GM18511 (cell line): Measurements from ENCODE around the gene NCAPG2.
A peak's percentile ranks its signal among the peaks of the same experiment; 100 is the strongest.
"Not testable (repeated sequence)": the region's sequence is repeated elsewhere in the genome, so short reads cannot be mapped to it uniquely, and the experiment has no call there.

Experiments
- ATAC-seq: cut with Tn5 transposase; IDR thresholded peaks from one replicate; pipeline ENCODE4 v1.9.1; 2021; ENCODE audit warnings: mild to moderate bottlenecking, moderate library complexity; ENCODE audit not compliant: unreplicated experiment

Gene NCAPG2

DNA sequence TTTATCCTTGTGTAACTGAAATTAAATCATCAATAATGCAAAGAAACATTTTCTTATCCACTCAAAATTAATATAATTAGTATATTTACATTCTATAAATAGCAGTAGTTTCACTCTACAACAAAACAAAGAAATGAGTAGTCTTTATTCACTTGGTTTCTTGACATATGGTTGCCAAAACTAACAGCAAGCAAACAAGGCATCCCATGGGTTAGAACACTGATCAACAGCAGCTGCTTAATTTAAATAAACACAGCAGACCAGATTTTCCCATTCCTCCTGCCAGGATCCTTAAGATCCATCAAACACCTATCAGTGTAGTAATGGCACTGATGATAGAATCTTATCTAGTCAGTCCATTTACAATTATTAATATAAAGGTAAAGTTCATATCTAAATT is 22.1 kb downstream of the NCAPG2 start:
- ATAC-seq = no peak

DNA sequence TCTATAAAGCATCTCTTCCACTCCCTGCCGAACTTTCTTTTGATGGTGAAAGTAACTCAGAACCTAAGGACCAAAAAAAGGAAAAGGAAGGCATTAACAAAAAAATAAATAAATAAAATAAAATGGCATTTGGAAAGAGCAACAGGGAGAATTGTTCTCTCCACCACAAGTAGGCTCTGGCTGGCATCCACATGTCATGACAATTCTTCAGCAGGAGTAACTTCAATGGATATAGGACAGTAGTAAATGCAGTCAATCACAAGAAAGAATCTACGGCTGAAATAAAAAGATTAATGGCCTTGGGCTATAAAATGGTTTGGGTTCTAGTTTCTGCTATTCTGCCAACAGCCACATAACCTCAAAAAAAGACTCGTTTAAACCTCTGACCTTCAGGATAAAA is 23.9 kb downstream of the NCAPG2 start:
- ATAC-seq = no peak

DNA sequence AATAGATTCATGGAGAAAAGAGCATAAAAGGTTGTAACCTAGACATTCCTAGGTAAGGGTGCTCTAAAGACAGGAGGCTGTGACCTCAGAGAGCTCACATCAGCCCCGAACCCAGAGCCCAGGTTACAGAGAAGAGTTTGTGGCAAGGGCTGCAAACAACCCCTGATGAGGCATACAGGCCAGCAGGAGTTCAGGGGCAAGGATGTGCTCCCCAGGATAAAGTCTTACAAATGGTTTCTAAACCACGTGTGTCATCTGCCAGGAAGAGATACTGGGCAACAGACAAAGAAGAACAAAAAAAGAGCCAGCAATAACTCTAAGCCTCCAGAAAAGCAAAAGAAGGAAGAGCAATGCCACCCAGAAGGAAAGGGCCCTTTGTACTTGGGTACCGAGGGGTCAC is 27.7 kb downstream of the NCAPG2 start:
- ATAC-seq = no peak

DNA sequence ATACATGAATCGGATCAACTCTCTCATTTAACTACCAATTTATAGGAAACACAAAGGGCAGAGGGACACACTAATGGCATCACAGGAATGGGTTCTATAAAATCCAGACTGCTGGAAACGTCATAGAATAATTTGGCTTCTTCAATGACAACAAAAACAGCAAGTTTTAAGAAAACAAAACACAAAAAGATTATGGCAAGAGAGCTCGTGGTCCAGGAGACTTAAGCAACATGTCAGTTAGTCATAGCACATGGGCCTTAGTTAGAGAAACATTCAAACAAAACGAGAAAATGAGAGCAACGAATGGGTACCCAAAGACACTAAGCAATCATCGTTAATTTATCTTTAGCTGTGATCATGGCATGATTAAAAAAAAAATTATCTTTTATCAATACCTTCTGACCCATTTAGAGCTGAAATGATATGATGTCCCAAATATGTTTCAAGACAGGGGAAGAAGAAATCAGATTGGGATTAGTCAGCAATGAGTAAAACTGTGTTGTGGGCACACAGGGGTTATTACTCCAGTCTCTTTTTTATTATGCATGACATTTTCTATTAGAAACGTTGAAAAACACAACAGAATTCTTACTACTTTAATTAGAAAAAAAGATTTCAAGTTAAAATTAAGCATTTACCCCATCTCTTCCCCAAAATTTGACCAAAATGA is 28.3 kb downstream of the NCAPG2 start:
- ATAC-seq = no peak

DNA sequence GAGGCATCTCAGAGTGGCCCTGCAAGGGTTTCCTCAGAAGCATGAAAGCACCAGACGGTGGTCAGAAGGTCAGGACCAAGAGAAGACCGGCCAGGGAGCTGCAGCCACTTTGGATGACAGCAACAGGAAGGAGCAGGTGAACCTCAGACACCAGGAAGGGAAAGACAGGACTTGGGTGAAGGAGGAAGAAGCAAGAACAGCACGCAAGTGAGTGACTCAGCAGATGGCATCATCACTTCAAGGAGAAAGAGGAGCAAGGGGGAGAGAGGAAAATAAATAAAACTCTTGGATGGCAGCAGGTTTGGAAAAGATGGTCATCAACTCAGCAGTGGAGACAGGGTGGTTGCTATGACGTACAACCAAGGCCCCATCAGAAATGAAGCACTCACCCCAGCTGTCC is 31.6 kb downstream of the NCAPG2 start:
- ATAC-seq = no peak

DNA sequence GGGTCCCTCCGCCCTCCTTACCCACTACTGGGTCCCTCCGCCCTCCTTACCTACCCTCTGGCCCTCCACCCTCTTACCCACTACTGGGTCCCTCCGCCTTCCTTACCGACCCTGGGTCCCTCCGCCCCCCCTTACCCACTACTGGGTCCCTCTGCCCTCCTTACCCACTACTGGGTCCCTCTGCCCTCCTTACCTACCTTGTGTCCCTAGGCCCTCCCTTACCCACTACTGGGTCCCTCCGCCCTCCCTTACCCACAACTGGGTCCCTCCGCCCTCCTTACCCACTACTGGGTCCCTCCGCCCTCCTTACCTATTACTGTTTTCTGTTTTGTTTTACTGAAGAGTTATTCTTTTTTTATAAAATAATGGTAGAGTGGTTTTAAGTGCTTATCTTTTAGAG is 36.5 kb downstream of the NCAPG2 start:
- ATAC-seq = not testable (repeated sequence)

DNA sequence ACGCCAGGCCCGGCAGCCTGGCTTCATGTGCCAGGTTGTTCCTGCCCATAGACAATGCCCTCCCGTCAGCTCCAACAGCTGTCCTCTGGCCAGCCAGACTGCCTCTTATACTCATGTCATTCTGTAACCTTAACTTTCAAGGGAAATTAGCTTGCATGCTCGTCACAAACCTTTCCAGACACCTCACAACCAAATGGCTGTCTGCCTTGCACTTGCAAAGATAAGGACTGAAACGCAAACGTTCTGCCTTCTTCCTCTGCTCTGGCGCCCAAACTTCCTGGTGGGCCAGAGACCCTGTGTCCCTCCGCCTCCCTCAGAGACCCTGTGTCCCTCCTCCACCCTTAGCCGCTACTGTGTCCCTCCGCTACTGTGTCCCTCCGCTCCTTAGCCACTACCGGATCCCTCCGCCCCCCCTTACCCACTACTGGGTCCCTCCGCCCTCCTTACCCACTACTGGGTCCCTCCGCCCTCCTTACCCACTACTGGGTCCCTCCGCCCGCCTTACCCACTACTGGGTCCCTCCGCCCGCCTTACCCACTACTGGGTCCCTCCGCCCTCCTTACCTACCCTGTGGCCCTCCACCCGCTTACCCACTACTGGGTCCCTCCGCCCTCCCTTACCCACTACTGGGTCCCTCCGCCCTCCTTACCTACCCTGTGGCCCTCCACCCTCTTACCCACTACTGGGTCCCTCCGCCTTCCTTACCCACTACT is 37.5 kb downstream of the NCAPG2 start:
- ATAC-seq = not testable (repeated sequence)

DNA sequence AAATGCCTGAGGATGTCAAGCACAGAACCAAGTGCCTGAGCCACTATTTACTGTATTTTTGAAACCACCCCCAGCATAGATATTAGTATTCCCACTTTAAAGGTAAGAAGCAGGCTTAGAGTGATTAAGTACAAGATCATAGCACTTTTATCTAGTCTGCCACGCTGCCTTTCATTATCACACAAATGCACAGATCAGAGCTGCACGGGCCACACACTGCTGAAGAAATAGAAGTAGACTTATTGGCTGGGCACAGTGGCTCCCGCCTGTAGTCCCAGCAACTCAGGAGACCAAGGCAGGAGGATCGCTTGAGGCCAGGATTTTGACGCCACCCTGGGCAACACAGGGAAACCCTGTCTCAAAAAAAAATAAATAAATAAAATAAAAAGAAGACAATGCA is 38.2 kb downstream of the NCAPG2 start:
- no peak for ATAC-seq

DNA sequence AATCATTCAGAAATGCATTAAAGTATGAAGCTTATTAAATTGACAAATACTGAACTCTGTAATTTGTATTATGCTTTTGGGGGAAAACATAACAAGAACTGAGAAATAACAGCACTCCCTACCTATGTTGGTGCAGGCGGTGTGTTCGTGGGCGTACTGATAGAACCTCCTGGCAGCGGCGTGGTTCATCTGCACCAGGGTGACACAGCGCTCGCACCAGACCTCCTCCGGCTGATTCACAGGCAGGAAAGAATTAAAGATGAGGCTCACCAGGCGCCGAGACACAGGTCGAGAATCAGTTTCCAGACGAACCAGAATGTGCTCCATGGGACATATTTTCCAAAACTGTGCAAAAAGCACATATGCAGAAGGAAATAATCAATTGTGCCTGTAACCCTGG is 40.2 kb downstream of the NCAPG2 start:
- no peak for ATAC-seq

DNA sequence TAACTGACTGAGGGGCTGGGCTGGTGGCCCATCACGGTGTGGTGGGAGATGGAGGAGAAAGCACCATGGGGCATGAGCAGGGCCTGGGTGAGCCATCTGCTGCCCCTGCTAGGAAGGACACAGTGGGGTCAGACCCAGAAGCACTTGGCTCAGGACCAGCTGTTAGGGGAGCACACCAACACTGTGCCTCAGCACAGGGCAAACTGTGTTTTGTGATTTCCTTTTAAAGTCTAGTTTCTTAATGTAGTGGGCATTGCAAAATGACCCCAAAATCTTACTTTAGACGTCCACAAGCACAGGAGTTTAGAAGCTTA is 41.2 kb downstream of the NCAPG2 start:
- no peak for ATAC-seq

DNA sequence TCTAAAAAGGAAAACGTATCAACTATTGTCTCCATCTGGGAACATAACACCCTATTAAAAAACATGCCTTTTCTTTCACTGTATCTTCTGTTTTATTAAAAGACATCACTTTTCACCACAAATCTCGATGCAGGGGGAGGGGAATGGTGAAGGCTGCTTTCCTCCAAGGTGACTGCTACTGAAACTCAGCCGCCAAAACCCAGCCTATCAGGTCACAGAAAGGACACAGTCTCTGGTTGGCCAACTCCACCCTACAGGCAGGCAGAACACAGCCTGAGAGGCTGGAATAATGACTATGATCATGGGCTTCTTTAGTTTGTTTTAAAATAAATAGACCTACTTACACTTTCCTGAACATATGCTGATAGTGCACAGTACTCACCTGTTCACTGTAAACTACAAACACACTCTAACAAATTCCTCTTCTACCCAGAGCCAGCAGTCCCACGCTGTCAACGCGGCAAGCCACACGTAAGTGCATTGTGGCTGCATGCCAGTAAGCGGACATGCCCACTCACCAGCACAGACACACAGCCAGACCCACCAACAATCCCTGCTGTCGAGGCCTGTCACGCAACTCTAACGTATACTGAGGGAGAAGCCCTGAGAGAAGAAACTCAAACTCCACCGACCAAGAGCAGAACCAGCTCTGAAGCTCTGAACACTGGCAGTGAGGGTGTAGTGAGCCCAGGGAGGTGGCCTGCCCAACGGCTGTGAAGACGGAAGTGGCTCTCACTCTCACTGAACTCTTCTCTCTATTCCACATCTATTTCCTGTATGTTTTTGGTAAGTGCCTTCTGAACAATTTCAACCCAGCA is 41.8 kb downstream of the NCAPG2 start:
- ATAC-seq = no peak

DNA sequence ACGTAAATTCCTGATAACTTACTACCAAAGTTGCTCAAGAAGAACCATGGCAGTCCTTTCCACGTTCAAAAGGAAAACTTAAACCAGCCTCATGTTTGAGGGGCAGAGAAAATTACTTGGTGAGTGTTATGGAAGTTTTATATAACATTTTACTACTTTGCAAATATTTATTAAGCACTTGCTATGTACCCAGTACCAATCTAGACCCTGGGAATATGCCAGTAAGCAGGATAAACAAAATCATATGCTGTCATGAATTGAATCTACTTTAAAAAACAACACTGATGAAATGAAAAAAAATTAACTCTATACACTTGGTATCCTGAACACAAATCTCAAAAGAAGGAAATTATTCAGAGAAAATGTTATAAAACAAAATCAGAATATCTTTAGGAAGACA is 46.1 kb downstream of the NCAPG2 start:
- ATAC-seq = no peak

DNA sequence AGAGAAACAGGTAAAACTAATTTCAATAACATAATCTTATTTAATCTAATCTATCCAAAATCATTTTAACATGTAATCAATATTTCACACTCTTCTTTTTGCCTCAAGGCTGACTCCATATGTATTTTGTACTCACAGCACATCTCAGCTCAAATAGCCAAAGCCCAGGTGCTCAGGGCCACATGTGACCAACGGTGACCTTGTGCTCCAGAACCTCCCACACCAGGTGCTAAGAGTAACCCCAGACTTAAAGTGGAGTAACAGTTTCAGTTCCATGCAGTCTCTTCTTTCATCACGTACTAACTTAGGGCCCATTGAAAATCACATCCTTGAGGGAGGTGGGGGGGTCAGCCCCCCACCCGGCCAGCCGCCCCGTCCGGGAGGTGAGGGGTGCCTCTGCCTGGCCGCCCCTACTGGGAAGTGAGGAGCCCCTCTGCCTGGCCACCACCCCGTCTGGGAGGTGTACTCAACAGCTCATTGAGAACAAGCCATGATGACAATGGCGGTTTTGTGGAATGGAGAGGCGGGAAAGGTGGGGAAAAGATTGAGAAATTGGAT is 47.3 kb downstream of the NCAPG2 start:
- ATAC-seq = peak; percentile 40

DNA sequence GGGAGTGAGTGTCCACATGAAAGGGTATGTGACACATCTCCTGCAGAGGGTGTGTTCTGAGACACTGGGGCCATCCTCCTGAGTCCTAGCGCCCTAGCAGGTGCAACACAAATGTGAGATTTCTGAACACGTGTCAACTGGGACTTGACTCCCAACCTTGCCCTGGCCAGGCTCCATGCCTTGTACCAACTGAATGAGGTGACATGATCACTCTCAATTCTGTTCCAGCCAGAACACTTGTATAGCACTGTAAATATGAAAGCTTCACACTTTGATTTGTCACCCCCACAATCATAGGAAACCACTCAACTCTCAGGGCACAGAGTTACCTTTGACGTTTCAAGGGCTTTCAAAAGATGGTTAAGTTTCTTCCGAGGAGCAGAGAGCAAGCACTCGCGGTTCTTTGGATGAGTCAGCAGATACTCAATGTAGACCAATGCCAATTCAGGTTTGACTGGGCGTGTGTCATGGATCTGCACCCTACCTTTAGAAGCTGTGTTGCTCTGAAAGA is 48.6 kb downstream of the NCAPG2 start:
- peak; percentile 97 for ATAC-seq

DNA sequence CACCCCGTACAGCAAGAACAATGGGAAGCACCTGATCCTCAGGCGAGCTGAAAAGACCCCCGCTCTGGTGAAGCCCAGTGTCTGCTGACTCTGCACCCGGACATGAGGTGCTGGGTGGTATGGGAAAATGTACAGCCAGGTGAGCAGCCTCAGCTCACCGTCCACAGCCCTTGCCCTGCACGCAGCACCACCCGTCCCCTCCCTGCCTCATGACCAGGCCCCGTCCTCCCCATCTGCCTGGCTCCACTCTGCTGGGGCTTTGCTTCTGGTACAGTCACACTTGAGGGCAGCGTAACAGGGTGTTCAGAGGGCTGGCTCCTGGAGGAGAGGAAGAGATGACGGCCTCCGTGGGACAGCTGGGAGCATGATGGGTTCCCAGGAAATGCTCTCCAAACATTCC is 49.1 kb downstream of the NCAPG2 start:
- no peak for ATAC-seq

DNA sequence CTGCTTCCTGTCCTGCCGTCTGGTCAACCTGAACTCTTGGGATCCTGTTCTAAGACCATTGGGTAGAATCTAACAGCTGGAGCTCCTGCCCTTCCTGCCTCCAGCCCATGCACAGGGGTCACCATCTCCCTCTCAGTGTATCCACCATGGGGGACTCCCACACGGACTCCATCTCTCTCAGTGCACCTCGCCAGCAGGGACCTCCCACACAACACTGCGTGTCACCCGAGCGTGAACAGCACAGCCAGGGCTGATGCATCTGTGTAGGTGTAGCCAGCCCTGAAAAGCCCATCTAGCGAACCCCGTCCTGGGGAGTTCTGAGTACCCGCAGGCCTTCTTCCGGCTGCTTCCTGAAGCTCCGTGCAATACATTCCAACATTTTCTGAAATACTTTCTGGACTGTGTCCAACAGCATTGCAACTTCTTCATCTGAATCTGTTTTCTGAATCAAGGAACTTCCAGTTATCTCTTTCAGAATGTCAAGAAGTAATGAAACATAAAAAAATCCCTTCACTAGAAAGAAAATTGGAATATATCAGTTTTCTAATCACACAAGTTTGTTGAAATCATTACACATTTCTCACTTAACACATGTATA is 52.5 kb downstream of the NCAPG2 start:
- no peak for ATAC-seq

DNA sequence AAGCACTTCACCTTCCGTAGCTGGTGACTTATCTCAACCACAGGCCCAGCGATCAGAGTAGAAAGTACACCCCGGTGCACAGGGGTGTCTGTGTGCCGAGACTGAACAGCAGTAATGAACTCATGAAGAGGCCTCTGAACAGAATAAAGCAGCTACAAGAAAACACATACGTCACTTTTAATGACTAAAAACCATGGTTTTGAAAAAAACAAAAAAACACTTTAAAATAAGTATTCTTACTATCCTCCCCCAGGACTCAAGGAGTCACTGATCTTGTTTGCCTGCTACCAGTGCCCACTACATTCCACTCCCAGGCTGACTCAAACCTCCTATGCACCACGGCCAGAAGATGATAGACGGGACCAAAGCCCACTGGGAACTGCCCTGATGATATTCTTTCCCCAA is 53.8 kb downstream of the NCAPG2 start:
- no peak for ATAC-seq

DNA sequence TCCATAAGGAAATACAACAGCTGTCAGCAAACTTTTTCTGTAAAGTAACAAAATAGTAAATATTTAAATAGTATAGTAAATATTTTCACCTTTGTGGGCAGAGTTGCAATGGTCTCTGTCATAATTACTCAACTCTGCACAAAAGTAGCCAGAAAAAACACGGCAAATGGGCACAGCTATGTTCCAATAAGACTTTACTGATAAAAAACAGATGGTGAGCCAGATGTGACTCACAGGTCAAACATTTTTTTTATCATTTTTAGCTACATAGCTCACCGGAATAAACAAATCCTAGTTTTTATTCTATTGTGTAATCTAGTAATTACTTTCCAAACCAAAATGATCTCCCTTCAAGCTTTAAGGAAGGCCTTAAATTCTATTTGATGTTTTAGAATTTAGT is 55.3 kb downstream of the NCAPG2 start:
- no peak for ATAC-seq

DNA sequence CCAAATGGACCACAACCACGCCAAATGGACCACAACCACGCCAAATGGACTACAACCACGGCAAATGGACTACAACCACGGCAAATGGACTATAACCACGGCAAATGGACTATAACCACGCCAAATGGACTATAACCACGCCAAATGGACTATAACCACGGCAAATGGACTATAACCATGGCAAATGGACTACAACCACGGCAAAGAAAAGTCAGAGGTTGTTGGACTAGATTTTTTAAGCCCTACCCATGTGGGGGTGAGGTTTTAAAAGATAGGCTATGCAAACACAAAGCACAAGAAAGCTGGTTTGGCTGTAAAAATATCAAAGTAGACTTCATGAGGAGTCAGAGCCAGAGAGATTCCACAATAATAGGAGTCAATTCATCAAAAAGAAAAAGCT is 55.8 kb downstream of the NCAPG2 start:
- ATAC-seq = no peak

DNA sequence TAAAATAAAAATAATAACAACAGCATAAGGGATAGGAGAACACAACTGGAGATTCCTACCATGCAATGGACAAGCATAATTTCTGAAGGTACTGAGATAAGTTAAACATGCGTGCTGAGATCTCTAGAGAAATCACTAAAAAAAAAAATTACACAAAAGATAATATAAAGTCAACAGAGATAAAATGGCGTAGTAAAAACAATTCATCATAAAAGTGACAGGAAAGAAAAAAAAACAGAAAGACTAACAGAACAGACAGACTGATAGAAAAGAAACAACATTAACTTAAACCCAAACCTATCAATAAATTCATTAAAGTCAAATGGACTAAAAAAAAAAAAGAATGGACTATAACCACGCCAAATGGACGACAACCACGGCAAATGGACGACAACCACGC is 56.4 kb downstream of the NCAPG2 start:
- no peak for ATAC-seq

DNA sequence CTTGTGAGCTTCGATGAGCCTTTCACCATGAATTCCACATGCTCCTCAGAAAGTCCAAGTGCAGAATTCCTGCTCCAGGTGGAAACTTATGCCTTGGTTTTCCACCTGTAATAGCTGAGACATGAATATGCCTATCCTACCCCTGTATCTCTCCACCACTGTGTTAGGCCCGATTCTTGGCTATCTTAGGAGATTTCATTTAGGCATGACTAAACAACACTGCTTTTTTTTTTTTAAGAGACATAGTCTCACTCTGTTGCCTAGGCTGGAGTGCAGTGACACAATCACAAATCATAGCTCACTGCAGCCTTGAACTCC is 57.2 kb downstream of the NCAPG2 start:
- ATAC-seq = no peak
